K562 (cell line): Measurements from ENCODE around the gene MCEMP1. TPM values are rescaled to one million over a fixed set of nuclear protein-coding genes. Genes with fewer than 3 reads are reported as not detected.
A peak's percentile ranks its signal among the peaks of the same experiment; 100 is the strongest.

ENCODE experiments used
- BHLHE40 ChIP-seq: IDR thresholded peaks from 2 replicates; pipeline ENCODE4 v1.6.1; 2011; ENCODE audit warnings: low read length, improper control_type of control experiment
- CREM ChIP-seq: IDR thresholded peaks from 2 replicates; pipeline ENCODE4 v1.6.1; 2014; ENCODE audit warnings: antibody characterized with exemption, low read depth
- HDAC1 ChIP-seq, 2 experiments: fragments of 450-650 bp; IDR thresholded peaks; 2 replicates each; pipeline ENCODE4 v1.6.1; 2016 to 2017; ENCODE audit warnings: inconsistent platforms in 1 of 2, mild to moderate bottlenecking in 1 of 2, moderate library complexity in 1 of 2
- KDM1A ChIP-seq, 2 experiments: fragments of 450-650 bp; IDR thresholded peaks; 2 replicates each; pipeline ENCODE4 v1.6.1; 2016; ENCODE audit warnings: mild to moderate bottlenecking in 2 of 2
- MEIS2 ChIP-seq: fragments of 450-650 bp; IDR thresholded peaks from 2 replicates; pipeline ENCODE4 v1.6.1; 2014; ENCODE audit warnings: mild to moderate bottlenecking; ENCODE audit not compliant: partially characterized antibody
- THRAP3 ChIP-seq: fragments of 450-650 bp; IDR thresholded peaks from 2 replicates; pipeline ENCODE4 v1.6.1; 2016; ENCODE audit warnings: mild to moderate bottlenecking, inconsistent platforms, borderline replicate concordance
- ZNF3 ChIP-seq: fragments of 250-450 bp; sonication (Bioruptor Pico); IDR thresholded peaks from 2 replicates; pipeline ENCODE4 v1.5.0; 2021; ENCODE audit warnings: mild to moderate bottlenecking, moderate library complexity
- ZNF695 ChIP-seq: fragments of 450-650 bp; formaldehyde crosslinking; IDR thresholded peaks from 2 replicates; pipeline ENCODE4 v1.4.0; 2020; ENCODE audit warnings: mild to moderate bottlenecking, moderate library complexity
- polyA plus RNA-seq, 8 experiments: library from polyadenylated mRNA; depleted of rRNA in 4 of 8; stranded (reverse) in 5 of 8; unstranded in 3 of 8; fragments of >200 nt; fragmentation: Nextera tagmentation in 2 of 8; fragmentation: Illumina TruSeq in 1 of 8; extraction: Ambion mirVana in 2 of 8; extraction: Trizol in 1 of 8; gene quantifications; 2 replicates each; pipeline versions ENCODE4 v1.2.1 to v1.2.3, GENCODE V29; 2011 to 2014; ENCODE audit warnings: inconsistent platforms in 1 of 8, missing spikeins in 1 of 8
- total RNA-seq, 7 experiments: library from RNA; depleted of rRNA in 6 of 7; stranded (reverse); fragments of >200 nt in 6 of 7; fragmentation: Illumina TruSeq in 2 of 7; extraction: Trizol in 2 of 7; gene quantifications; 2 replicates each; pipeline versions ENCODE4 v1.2.1 to v1.2.3, GENCODE V29; 2011 to 2021; ENCODE audit warnings: low replicate concordance in 1 of 7
- TF ChIP-seq, protein P1 (sequence below): sonication (generic); formaldehyde crosslinking; IDR thresholded peaks from 2 replicates; pipeline ENCODE4 v1.8.0; 2022; ENCODE audit warnings: mild to moderate bottlenecking, missing genetic modification reagents
- TF ChIP-seq, protein P2 (sequence below), 2 experiments: fragments of 450-650 bp; conservative IDR thresholded peaks; 2 replicates each; pipeline ENCODE4 v1.6.1; 2017; ENCODE audit warnings: mild to moderate bottlenecking in 2 of 2, moderate library complexity in 2 of 2
- TF ChIP-seq, protein P3 (sequence below): fragments of 450-650 bp; formaldehyde crosslinking; IDR thresholded peaks from 2 replicates; pipeline ENCODE4 v1.4.0; 2020; ENCODE audit warnings: mild to moderate bottlenecking, mixed read lengths
- TF ChIP-seq, protein P4 (sequence below): sonication (generic); formaldehyde crosslinking; IDR thresholded peaks from 2 replicates; pipeline ENCODE4 v1.9.0; 2022; ENCODE audit warnings: mild to moderate bottlenecking, missing genetic modification reagents
- TF ChIP-seq, protein P5 (sequence below), 3 experiments: fragments of 200-800 bp in 1 of 3; sonication (Bioruptor generic) in 1 of 3; sonication (generic) in 1 of 3; formaldehyde crosslinking in 1 of 3; IDR thresholded peaks; 2 replicates each; pipeline versions ENCODE4 v1.6.1 to v1.8.0; 2016 to 2022; ENCODE audit warnings: mild to moderate bottlenecking in 2 of 3, missing compliant biosample characterization in 2 of 3, missing genetic modification characterization in 2 of 3, missing genetic modification reagents in 1 of 3
- TF ChIP-seq, protein P6 (sequence below): fragments of 450-650 bp; IDR thresholded peaks from 2 replicates; pipeline ENCODE4 v1.6.1; 2016
- TF ChIP-seq, protein P7 (sequence below): fragments of 250-450 bp; sonication (Bioruptor Pico); IDR thresholded peaks from 2 replicates; pipeline ENCODE4 v1.8.0; 2022; ENCODE audit warnings: moderate library complexity, mild to moderate bottlenecking, inconsistent platforms

MCEMP1 gene
- total and polyA plus RNA-seq, 9 of the 15 experiments (the other 6 are each of a cell fraction or from before 2014, with no cell fraction given): 0.11 to 1.8 (median 0.51) TPM

DNA sequence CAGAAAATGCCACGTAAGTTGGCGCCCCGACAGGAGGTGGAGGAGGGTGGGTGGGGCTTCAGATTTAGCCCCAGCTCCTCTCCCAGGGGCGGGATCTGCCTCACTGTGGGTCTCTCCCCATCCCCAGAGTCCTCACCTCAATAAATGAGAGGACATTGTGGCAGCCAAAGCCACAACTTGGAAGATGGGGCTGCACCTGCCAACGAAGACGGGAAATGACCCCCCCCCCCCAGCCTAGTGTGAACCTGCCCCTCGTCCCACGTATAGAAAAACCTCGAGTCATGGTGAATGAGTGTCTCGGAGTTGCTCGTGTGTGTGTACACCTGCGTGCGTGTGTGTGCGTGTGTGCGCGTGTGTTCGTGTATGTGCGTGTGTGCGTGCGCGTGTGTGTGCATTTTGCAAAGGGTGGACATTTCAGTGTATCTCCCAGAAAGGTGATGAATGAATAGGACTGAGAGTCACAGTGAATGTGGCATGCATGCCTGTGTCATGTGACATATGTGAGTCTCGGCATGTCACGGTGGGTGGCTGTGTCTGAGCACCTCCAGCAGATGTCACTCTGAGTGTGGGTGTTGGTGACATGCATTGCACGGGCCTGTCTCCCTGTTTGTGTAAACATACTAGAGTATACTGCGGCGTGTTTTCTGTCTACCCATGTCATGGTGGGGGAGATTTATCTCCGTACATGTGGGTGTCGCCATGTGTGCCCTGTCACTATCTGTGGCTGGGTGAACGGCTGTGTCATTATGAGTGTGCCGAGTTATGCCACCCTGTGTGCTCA lies 2.3 kb downstream of the MCEMP1 start (continued):
- TF ChIP-seq, protein P1, sequence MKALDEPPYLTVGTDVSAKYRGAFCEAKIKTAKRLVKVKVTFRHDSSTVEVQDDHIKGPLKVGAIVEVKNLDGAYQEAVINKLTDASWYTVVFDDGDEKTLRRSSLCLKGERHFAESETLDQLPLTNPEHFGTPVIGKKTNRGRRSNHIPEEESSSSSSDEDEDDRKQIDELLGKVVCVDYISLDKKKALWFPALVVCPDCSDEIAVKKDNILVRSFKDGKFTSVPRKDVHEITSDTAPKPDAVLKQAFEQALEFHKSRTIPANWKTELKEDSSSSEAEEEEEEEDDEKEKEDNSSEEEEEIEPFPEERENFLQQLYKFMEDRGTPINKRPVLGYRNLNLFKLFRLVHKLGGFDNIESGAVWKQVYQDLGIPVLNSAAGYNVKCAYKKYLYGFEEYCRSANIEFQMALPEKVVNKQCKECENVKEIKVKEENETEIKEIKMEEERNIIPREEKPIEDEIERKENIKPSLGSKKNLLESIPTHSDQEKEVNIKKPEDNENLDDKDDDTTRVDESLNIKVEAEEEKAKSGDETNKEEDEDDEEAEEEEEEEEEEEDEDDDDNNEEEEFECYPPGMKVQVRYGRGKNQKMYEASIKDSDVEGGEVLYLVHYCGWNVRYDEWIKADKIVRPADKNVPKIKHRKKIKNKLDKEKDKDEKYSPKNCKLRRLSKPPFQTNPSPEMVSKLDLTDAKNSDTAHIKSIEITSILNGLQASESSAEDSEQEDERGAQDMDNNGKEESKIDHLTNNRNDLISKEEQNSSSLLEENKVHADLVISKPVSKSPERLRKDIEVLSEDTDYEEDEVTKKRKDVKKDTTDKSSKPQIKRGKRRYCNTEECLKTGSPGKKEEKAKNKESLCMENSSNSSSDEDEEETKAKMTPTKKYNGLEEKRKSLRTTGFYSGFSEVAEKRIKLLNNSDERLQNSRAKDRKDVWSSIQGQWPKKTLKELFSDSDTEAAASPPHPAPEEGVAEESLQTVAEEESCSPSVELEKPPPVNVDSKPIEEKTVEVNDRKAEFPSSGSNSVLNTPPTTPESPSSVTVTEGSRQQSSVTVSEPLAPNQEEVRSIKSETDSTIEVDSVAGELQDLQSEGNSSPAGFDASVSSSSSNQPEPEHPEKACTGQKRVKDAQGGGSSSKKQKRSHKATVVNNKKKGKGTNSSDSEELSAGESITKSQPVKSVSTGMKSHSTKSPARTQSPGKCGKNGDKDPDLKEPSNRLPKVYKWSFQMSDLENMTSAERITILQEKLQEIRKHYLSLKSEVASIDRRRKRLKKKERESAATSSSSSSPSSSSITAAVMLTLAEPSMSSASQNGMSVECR: no peak
- no peak for TF ChIP-seq ZNF3
- 0 out of 2 replicates have a peak, but pooled peaks have one; percentile 6 for TF ChIP-seq CREM
- TF ChIP-seq, protein P2, sequence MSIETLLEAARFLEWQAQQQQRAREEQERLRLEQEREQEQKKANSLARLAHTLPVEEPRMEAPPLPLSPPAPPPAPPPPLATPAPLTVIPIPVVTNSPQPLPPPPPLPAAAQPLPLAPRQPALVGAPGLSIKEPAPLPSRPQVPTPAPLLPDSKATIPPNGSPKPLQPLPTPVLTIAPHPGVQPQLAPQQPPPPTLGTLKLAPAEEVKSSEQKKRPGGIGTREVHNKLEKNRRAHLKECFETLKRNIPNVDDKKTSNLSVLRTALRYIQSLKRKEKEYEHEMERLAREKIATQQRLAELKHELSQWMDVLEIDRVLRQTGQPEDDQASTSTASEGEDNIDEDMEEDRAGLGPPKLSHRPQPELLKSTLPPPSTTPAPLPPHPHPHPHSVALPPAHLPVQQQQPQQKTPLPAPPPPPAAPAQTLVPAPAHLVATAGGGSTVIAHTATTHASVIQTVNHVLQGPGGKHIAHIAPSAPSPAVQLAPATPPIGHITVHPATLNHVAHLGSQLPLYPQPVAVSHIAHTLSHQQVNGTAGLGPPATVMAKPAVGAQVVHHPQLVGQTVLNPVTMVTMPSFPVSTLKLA (conservative IDR thresholded peaks at IDR 0.05): peak in 1 of 2 experiments; percentile 25; a peak in 1 of 4 replicates
- TF ChIP-seq, protein P3, sequence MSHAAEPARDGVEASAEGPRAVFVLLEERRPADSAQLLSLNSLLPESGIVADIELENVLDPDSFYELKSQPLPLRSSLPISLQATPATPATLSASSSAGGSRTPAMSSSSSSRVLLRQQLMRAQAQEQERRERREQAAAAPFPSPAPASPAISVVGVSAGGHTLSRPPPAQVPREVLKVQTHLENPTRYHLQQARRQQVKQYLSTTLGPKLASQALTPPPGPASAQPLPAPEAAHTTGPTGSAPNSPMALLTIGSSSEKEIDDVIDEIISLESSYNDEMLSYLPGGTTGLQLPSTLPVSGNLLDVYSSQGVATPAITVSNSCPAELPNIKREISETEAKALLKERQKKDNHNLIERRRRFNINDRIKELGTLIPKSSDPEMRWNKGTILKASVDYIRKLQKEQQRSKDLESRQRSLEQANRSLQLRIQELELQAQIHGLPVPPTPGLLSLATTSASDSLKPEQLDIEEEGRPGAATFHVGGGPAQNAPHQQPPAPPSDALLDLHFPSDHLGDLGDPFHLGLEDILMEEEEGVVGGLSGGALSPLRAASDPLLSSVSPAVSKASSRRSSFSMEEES (CRISPR knock-in tag): peak; percentile 89
- TF ChIP-seq, protein P4, sequence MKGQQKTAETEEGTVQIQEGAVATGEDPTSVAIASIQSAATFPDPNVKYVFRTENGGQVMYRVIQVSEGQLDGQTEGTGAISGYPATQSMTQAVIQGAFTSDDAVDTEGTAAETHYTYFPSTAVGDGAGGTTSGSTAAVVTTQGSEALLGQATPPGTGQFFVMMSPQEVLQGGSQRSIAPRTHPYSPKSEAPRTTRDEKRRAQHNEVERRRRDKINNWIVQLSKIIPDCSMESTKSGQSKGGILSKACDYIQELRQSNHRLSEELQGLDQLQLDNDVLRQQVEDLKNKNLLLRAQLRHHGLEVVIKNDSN: peak; percentile 72
- no peak for TF ChIP-seq THRAP3
- TF ChIP-seq MEIS2: peak; percentile 38
- peak; percentile 59 for TF ChIP-seq BHLHE40
- TF ChIP-seq HDAC1 (IDR thresholded peaks at IDR 0.05): 0 out of 4 replicates have a peak, but pooled peaks of 1 of the 2 experiments have one; percentile 44
- TF ChIP-seq, protein P5, sequence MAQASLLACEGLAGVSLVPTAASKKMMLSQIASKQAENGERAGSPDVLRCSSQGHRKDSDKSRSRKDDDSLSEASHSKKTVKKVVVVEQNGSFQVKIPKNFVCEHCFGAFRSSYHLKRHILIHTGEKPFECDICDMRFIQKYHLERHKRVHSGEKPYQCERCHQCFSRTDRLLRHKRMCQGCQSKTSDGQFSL (CRISPR knock-in tag; IDR thresholded peaks at IDR 0.05): peak; percentile 74
- TF ChIP-seq, protein P5 (tag; IDR thresholded peaks at IDR 0.05): no peak
- TF ChIP-seq, protein P6, sequence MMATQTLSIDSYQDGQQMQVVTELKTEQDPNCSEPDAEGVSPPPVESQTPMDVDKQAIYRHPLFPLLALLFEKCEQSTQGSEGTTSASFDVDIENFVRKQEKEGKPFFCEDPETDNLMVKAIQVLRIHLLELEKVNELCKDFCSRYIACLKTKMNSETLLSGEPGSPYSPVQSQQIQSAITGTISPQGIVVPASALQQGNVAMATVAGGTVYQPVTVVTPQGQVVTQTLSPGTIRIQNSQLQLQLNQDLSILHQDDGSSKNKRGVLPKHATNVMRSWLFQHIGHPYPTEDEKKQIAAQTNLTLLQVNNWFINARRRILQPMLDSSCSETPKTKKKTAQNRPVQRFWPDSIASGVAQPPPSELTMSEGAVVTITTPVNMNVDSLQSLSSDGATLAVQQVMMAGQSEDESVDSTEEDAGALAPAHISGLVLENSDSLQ: peak; percentile 55
- 0 out of 4 replicates have a peak, but pooled peaks of 1 of the 2 experiments have one; percentile 16 for TF ChIP-seq KDM1A (IDR thresholded peaks at IDR 0.05)
- TF ChIP-seq, protein P7, sequence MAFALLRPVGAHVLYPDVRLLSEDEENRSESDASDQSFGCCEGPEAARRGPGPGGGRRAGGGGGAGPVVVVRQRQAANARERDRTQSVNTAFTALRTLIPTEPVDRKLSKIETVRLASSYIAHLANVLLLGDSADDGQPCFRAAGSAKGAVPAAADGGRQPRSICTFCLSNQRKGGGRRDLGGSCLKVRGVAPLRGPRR (CRISPR knock-in tag): no peak
- no peak for TF ChIP-seq ZNF695 (CRISPR knock-in tag)
